ENCODE results near the gene PDZD2.

- TF ChIP-seq POLR2A (IDR thresholded peaks at IDR 0.05; ENCODE audit: low read length) (no peak), GATA1 (IDR thresholded peaks at IDR 0.05; ENCODE audit: low read depth, low read length) (no peak)
Observed at GRCh38 chr5:32098291-32098690, 459.4 kb downstream of the PDZD2 start.
